ENCODE results near the gene TTLL9. TPM values are rescaled to one million over a fixed set of nuclear protein-coding genes. Genes with fewer than 3 reads are reported as not detected.

Gene TTLL9
- total RNA-seq, 1 donor from 2014 or later = not detected

DNA sequence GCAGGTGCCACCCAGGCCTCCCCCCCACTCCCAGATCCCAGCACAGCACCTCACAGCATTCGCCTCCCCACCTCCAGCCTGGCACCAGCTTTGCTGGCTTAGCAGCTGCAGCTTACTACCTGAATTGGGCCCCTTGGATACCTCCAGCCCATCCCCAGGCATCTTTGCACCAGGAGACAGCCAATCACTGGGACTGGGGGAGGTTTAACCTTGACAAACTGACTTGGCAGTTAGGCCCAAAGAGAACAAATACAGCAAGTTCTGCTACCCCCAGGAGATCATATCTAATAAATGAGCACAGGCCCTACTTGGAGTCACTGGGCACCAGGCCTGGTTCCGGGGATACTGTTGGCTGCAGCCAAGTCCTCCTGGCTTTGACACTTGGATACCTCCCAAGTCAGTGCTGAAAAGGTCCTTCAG, 72.6 kb downstream of the TTLL9 start:
- no peak for DNase-seq (ENCODE audit: low read depth)

GRCh38 chr20:31945319-31945718, 74.9 kb downstream of the TTLL9 start:
- DNase-seq (ENCODE audit: low read depth) = no peak

GRCh38 chr20:31945785-31946184, 75.4 kb downstream of the TTLL9 start:
- no peak for DNase-seq (ENCODE audit: low read depth)

DNA sequence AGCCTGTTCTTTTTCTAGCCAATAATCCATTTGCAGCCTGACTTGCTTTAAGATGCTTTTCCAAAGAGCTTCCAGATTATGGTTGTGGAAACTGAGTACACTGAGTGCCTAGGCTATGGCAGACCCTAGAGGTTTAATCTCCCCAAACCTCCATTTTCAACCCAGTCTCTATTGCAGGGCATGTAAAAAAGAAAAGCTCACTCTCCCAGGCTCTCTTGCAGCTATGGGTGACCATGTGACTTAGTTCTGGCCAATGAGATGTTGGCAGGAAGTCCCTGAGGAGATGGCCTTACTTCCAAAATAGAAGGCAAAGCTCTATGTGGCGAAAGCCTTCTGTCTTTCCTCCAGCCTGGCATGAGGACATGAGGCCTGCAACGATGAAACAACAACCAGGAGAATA, 77.6 kb downstream of the TTLL9 start:
- no peak for DNase-seq (ENCODE audit: low read depth)

DNA sequence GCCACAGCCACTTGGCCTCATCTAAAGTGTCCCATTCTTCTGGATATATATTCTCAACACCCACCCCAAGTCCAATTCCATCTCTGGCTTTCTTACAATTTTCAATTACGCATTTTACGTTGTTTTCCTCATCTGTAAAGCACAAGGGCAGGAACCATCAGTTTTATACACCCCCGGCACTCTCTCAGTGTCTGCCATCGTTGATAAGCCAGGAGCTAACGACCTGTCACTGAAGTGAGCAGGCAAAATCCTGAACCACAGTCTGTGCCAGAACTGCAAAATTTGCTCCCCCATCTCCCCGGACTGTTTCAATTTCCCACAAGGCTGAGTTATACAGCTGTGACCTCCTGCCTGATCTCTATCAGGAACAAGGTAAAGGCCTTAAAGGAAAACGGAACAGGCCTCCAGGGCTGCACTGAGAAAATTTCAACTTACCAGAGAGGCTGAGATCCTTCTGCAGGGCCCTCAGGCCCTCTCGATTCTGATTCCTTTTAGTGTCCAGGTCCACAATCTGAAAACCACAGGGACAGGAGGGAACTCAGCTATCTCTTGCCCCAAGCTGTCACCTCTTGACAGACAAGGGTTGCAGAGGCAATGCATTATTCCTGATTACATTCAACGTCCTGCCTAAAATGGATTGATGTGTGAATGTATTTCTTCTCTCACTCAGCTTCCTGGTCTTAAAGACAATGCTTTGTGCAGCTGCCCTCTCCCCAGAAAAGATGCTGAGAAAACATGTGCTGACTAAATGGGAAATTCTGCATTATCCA, 79.6 kb downstream of the TTLL9 start:
- DNase-seq (ENCODE audit: low read depth) = no peak

DNA sequence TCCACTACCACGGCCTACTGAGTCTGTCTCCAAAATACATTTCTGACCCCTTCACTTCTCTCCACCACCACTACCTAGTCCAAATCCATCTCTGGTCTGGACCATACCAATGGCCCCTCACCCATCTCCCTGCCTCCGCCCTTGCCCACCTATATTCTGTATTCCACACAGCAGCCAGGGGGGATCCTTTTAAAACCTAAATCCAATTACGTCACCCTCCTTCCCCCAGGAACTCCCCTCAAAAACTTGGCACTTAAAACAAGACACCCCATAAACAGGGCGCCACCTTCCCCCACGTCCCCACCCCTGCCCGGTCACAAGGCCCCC, 80.7 kb downstream of the TTLL9 start:
- DNase-seq (ENCODE audit: low read depth) = no peak

- peak; percentile 97 for DNase-seq (ENCODE audit: low read depth)
These were observed 81.4 kb downstream of the TTLL9 start, which contains the start of gene PDRG1 for GRCh38 chr20:31951530-31952453. Gene PDRG1, minus strand, starts transcription at chr20:31952046. Its CDS starts 85 bp downstream, at chr20:31951961.

GRCh38 chr20:31953556-31954148, 83.2 kb downstream of the TTLL9 start:
- no peak for DNase-seq (ENCODE audit: low read depth)

- no peak for DNase-seq (ENCODE audit: low read depth)
These were observed 84.1 kb downstream of the TTLL9 start for GRCh38 chr20:31954500-31954899.

- no peak for DNase-seq (ENCODE audit: low read depth)
These were observed 86.4 kb downstream of the TTLL9 start for GRCh38 chr20:31956556-31957526.

DNA sequence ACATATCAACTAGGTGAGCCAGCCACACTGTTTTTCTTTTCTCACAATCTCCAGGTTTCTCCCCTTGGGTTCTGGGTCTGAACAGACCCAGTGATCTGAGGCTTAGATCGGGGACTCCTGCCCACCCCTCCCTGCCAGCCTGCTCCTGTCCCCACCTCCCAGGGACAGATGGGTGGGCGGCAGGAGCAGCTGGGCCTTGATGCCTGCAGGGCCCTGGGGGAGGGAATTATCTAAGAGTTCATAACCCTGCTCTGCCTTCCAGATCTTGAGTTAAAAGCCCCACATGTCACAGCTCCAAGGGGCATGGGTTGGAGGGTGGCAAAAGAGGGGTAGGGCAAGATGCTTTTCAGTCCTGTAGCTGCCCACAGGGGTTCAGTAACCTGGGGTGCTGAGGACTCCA, 92.3 kb downstream of the TTLL9 start:
- no peak for DNase-seq (ENCODE audit: low read depth)

GRCh38 chr20:31963889-31964288, 93.5 kb downstream of the TTLL9 start:
- no peak for DNase-seq (ENCODE audit: low read depth)

- no peak for DNase-seq (ENCODE audit: low read depth)
These were observed 96.7 kb downstream of the TTLL9 start for GRCh38 chr20:31966991-31967655.

DNA sequence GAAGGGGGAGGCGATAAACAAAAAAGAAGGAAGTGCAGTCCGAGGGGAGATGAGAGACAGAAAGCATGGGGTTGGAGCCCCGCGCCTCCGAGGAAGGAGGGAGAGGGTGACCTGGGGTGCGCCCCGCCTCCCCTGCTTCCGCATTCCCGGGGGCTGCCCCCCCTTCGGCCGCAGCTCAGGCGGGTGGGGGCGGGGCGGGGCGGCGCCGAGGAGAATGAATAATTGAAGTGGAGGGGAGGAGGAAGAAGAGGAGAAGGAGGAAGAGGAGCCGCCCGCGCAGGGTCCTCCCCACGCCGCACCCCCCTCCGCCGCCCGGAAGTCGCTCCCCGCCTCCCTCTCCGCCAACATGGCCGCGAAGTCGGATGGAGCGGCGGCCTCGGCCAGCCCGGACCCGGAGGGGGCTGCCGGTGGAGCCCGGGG, 97.4 kb downstream of the TTLL9 start, which contains the start of gene XKR7:
Gene XKR7, plus strand, starts transcription at position 322 of the 420 bp plus-strand sequence. Its CDS starts 25 bp downstream, at position 347.
- DNase-seq (ENCODE audit: low read depth) = no peak

- peak; percentile 71 for DNase-seq (ENCODE audit: low read depth)
These were observed 98.1 kb downstream of the TTLL9 start for GRCh38 chr20:31968291-31969126.

DNA sequence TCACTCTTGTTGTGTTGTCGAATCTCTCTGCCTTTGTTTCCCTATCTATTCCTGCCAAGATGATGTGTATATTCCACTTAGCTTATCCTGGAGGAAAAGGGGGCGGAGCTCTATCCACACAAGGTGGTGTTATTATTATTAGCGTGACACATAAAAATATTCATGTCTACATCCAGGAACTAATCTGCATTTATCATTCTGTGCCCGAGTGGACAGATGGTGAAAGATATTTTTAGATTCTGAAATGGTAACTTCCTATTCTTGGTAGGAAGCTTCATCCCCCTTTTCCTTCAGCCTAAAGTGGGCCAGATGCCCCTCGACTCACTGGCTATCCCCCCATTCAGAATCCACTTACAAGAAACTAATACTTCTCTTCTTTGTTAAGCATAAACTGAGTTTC, 99.6 kb downstream of the TTLL9 start:
- no peak for DNase-seq (ENCODE audit: low read depth)

DNA sequence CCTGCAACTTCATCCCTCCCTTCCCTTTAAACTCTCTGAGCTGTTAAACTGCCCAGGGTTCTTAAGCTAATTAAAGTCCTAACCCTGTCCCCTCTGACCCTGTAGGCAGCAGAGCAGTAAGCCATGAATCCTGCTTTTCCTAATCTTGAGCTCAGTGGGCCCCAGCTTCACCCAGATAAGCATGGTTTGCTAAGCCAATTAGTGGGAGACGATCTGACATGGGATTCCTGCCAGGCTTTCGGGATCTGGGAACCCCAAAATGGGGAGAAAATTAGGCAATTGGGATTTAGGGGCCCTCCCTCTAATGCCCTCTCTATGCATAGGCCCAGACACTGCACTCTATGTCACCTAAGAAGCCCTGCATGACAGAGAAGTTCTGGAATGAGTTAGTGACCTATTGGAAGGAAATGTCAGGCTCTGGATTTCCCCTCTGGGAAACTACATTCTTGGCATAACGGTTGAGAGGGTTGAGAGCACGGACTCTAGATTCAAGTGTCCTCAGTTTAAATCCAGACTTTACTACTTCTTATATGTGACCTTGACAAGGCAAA, 102.1 kb downstream of the TTLL9 start:
- no peak for DNase-seq (ENCODE audit: low read depth)

- no peak for DNase-seq (ENCODE audit: low read depth)
These were observed 103.9 kb downstream of the TTLL9 start for GRCh38 chr20:31974296-31974695.
